Mucosa of stomach (tissue), 1 donor: ENCODE data around the gene USP17L15.
"Not testable (repeated sequence)": the region's sequence is repeated elsewhere in the genome, so short reads cannot be mapped to it uniquely, and the experiment has no call there.

Experiments used
- H3K27me3 ChIP-seq: one replicate; pipeline ENCODE4 v1.7.0; 2013; ENCODE audit warnings: mild to moderate bottlenecking, low read length; ENCODE audit not compliant: control insufficient read depth, insufficient read depth
- H3K36me3 ChIP-seq: one replicate; pipeline ENCODE4 v1.7.0; 2013; ENCODE audit warnings: low read length; ENCODE audit not compliant: control insufficient read depth, insufficient read depth
- H3K4me1 ChIP-seq: one replicate; pipeline ENCODE4 v1.7.0; 2013; ENCODE audit warnings: mild to moderate bottlenecking, low read length; ENCODE audit not compliant: control insufficient read depth, insufficient read depth
- H3K4me3 ChIP-seq: one replicate; pipeline ENCODE4 v1.7.0; 2013; ENCODE audit warnings: low read length
- H3K9ac ChIP-seq: one replicate; pipeline ENCODE4 v1.7.0; 2013; ENCODE audit warnings: mild to moderate bottlenecking, low read length, moderate library complexity
- H3K9me3 ChIP-seq: one replicate; pipeline ENCODE4 v1.7.0; 2013; ENCODE audit warnings: mild to moderate bottlenecking, low read length, moderate library complexity; ENCODE audit not compliant: control insufficient read depth
- donor health status: Pancreatic carcinoma.

USP17L15 gene, protein sequence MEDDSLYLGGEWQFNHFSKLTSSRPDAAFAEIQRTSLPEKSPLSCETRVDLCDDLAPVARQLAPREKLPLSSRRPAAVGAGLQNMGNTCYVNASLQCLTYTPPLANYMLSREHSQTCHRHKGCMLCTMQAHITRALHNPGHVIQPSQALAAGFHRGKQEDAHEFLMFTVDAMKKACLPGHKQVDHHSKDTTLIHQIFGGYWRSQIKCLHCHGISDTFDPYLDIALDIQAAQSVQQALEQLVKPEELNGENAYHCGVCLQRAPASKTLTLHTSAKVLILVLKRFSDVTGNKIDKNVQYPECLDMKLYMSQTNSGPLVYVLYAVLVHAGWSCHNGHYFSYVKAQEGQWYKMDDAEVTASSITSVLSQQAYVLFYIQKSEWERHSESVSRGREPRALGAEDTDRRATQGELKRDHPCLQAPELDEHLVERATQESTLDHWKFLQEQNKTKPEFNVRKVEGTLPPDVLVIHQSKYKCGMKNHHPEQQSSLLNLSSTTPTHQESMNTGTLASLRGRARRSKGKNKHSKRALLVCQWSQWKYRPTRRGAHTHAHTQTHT

DNA sequence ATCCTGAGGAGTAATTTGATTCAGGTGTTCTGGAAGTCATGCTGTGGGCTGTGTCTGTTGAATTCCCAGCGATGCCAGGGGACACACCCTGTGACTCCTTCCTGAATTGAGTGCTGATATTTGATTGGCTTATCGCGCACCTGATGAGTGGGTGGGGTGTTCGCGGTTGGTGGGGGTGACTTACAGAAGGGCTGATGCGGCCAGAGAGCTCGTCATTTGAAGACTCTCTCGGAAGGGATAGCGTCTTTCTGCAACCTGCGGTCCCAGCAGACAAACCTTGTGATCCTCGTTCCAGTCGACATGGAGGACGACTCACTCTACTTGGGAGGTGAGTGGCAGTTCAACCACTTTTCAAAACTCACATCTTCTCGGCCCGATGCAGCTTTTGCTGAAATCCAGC lies at the start of gene USP17L15:
Gene USP17L15, plus strand, starts transcription at position 301 of the 400 bp plus-strand sequence. Its CDS starts 0 bp downstream, at position 301.
- not testable (repeated sequence) for H3K36me3 ChIP-seq, H3K9me3 ChIP-seq, H3K4me3 ChIP-seq, H3K9ac ChIP-seq, H3K4me1 ChIP-seq, H3K27me3 ChIP-seq

GRCh38 chr4:9210357-9210756 lies 23.8 kb upstream of the USP17L15 start, which contains the start of gene USP17L10:
Gene USP17L10, plus strand, starts transcription at chr4:9210657. Its CDS starts 0 bp downstream, at chr4:9210657.
- not testable (repeated sequence) for H3K4me3 ChIP-seq, H3K36me3 ChIP-seq, H3K27me3 ChIP-seq, H3K9me3 ChIP-seq, H3K9ac ChIP-seq, H3K4me1 ChIP-seq

DNA sequence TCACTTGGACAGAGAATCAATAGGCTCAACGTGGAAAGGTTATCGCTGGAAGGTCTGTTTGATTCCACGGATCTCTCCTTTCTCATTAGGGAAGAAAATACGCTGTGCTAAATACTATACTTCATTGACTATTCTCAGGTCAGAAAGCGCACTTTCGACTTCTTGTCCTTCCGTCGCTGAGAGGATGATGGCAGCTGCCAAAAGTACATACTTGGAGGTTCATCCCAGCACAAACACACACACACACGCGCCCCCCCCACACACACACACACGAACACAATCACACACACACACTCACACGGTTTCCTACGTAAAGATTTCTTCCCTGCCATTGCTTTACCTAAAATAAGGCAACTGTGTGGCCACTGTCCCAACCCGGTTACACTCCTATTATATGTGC lies 19.5 kb upstream of the USP17L15 start:
- H3K36me3 ChIP-seq, H3K9me3 ChIP-seq, H3K27me3 ChIP-seq, H3K4me3 ChIP-seq, H3K4me1 ChIP-seq, H3K9ac ChIP-seq: not testable (repeated sequence)

GRCh38 chr4:9215105-9215504 lies 19.1 kb upstream of the USP17L15 start, which contains the start of gene USP17L11:
Gene USP17L11, plus strand, starts transcription at chr4:9215405. Its CDS starts 0 bp downstream, at chr4:9215405.
- not testable (repeated sequence) for H3K27me3 ChIP-seq, H3K9me3 ChIP-seq, H3K4me1 ChIP-seq, H3K9ac ChIP-seq, H3K36me3 ChIP-seq, H3K4me3 ChIP-seq

GRCh38 chr4:9219852-9220251 lies 14.3 kb upstream of the USP17L15 start, which contains the start of gene USP17L12:
Gene USP17L12, plus strand, starts transcription at chr4:9220152. Its CDS starts 0 bp downstream, at chr4:9220152.
- H3K9me3 ChIP-seq, H3K4me3 ChIP-seq, H3K4me1 ChIP-seq, H3K27me3 ChIP-seq, H3K36me3 ChIP-seq, H3K9ac ChIP-seq: not testable (repeated sequence)

DNA sequence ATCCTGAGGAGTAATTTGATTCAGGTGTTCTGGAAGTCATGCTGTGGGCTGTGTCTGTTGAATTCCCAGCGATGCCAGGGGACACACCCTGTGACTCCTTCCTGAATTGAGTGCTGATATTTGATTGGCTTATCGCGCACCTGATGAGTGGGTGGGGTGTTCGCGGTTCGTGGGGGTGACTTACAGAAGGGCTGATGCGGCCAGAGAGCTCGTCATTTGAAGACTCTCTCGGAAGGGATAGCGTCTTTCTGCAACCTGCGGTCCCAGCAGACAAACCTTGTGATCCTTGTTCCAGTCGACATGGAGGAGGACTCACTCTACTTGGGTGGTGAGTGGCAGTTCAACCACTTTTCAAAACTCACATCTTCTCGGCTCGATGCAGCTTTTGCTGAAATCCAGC lies 9.6 kb upstream of the USP17L15 start, which contains the start of gene USP17L13:
Gene USP17L13, plus strand, starts transcription at position 301 of the 400 bp plus-strand sequence. Its CDS starts 0 bp downstream, at position 301.
- not testable (repeated sequence) for H3K9me3 ChIP-seq, H3K36me3 ChIP-seq, H3K9ac ChIP-seq, H3K27me3 ChIP-seq, H3K4me3 ChIP-seq, H3K4me1 ChIP-seq

DNA sequence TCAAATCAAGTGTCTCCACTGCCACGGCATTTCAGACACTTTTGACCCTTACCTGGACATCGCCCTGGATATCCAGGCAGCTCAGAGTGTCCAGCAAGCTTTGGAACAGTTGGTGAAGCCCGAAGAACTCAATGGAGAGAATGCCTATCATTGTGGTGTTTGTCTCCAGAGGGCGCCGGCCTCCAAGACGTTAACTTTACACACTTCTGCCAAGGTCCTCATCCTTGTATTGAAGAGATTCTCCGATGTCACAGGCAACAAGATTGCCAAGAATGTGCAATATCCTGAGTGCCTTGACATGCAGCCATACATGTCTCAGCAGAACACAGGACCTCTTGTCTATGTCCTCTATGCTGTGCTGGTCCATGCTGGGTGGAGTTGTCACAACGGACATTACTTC lies 3.9 kb upstream of the USP17L15 start:
- not testable (repeated sequence) for H3K9me3 ChIP-seq, H3K4me3 ChIP-seq, H3K9ac ChIP-seq, H3K27me3 ChIP-seq, H3K4me1 ChIP-seq, H3K36me3 ChIP-seq

DNA sequence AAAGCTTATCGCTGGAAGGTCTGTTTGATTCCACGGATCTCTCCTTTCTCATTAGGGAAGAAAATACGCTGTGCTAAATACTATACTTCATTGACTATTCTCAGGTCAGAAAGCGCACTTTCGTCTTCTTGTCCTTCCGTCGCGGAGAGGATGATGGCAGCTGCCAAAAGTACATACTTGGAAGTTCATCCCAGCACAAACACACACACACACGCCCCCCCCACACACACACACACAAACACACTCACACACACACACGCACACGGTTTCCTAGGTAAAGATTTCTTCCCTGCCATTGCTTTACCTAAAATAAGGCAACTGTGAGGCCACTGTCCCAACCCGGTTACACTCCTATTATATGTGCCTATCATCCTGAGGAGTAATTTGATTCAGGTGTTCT lies 4.3 kb downstream of the USP17L15 start:
- not testable (repeated sequence) for H3K27me3 ChIP-seq, H3K36me3 ChIP-seq, H3K4me1 ChIP-seq, H3K9ac ChIP-seq, H3K9me3 ChIP-seq, H3K4me3 ChIP-seq

GRCh38 chr4:9243579-9243978 lies 9.4 kb downstream of the USP17L15 start, which contains the start of gene USP17L17:
Gene USP17L17, plus strand, starts transcription at chr4:9243879. Its CDS starts 0 bp downstream, at chr4:9243879.
- H3K36me3 ChIP-seq, H3K4me3 ChIP-seq, H3K9me3 ChIP-seq, H3K9ac ChIP-seq, H3K4me1 ChIP-seq, H3K27me3 ChIP-seq: not testable (repeated sequence)

DNA sequence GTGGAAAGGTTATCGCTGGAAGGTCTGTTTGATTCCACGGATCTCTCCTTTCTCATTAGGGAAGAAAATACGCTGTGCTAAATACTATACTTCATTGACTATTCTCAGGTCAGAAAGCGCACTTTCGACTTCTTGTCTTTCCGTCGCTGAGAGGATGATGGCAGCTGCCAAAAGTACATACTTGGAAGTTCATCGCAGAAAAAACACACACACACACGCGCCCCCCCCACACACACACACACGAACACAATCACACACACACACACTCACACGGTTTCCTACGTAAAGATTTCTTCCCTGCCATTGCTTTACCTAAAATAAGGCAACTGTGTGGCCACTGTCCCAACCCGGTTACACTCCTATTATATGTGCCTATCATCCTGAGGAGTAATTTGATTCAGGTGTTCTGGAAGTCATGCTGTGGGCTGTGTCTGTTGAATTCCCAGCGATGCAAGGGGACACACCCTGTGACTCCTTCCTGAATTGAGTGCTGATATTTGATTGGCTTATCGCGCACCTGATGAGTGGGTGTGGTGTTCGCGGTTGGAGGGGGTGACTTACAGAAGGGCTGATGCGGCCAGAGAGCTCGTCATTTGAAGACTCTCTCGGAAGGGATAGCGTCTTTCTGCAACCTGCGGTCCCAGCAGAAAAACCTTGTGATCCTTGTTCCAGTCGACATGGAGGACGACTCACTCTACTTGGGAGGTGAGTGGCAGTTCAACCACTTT lies 13.9 kb downstream of the USP17L15 start, which contains the start of gene USP17L18:
Gene USP17L18, plus strand, starts transcription at position 678 of the 728 bp plus-strand sequence. Its CDS starts 0 bp downstream, at position 678.
- not testable (repeated sequence) for H3K9me3 ChIP-seq, H3K27me3 ChIP-seq, H3K4me1 ChIP-seq, H3K9ac ChIP-seq, H3K36me3 ChIP-seq, H3K4me3 ChIP-seq

DNA sequence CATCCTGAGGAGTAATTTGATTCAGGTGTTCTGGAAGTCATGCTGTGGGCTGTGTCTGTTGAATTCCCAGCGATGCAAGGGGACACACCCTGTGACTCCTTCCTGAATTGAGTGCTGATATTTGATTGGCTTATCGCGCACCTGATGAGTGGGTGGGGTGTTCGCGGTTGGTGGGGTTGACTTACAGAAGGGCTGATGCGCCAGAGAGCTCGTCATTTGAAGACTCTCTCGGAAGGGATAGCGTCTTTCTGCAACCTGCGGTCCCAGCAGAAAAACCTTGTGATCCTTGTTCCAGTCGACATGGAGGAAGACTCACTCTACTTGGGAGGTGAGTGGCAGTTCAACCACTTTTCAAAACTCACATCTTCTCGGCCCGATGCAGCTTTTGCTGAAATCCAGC lies 18.9 kb downstream of the USP17L15 start, which contains the start of gene USP17L19:
Gene USP17L19, plus strand, starts transcription at position 301 of the 400 bp plus-strand sequence. Its CDS starts 0 bp downstream, at position 301.
- not testable (repeated sequence) for H3K27me3 ChIP-seq, H3K4me3 ChIP-seq, H3K36me3 ChIP-seq, H3K9ac ChIP-seq, H3K4me1 ChIP-seq, H3K9me3 ChIP-seq

DNA sequence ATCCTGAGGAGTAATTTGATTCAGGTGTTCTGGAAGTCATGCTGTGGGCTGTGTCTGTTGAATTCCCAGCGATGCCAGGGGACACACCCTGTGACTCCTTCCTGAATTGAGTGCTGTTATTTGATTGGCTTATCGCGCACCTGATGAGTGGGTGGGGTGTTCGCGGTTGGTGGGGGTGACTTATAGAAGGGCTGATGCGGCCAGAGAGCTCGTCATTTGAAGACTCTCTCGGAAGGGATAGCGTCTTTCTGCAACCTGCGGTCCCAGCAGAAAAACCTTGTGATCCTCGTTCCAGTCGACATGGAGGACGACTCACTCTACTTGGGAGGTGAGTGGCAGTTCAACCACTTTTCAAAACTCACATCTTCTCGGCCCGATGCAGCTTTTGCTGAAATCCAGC lies 23.6 kb downstream of the USP17L15 start, which contains the start of gene USP17L20:
Gene USP17L20, plus strand, starts transcription at position 301 of the 400 bp plus-strand sequence. Its CDS starts 0 bp downstream, at position 301.
- not testable (repeated sequence) for H3K9me3 ChIP-seq, H3K9ac ChIP-seq

More for the DNA sequence above, 23.6 kb downstream of the USP17L15 start, which contains the start of gene USP17L20:
- H3K4me3 ChIP-seq, H3K4me1 ChIP-seq, H3K27me3 ChIP-seq, H3K36me3 ChIP-seq: not testable (repeated sequence)
